ENCODE measurements around the gene GRM1. TPM values are rescaled to one million over a fixed set of nuclear protein-coding genes. Genes with fewer than 3 reads are reported as not detected.

Gene GRM1
- total and polyA plus RNA-seq, 9 of the 15 experiments (the other 6 are each of a cell fraction or from before 2014, with no cell fraction given): not detected

- DNase-seq (ENCODE audit: extremely low read depth in 1 of 4, low spot score in 3 of 4) (no peak), ATAC-seq (no peak), FAIRE-seq (no peak)
- intact Hi-C loops (cut with micrococcal nuclease) (no loop called here), in situ Hi-C loops (cut with MboI) (no loop called here)
- Histone ChIP-seq H3K27ac (ENCODE audit: extremely low read depth, low read depth, low read length) (no peak overlapping the region), H3K4me2 (ENCODE audit: insufficient read depth, low read length) (no peak overlapping the region), H3K9me1 (ENCODE audit: control insufficient read depth, insufficient read depth, low read length) (no peaks in the 10 kb centered on the region), H2AFZ (ENCODE audit: low read depth, low read length) (no peak overlapping the region), H3K79me2 (ENCODE audit: control insufficient read depth, insufficient read depth, low read length) (no peaks in the 10 kb centered on the region), H3K4me3 (no peak overlapping the region), H3K27me3 (ENCODE audit: control insufficient read depth in 2 of 2, insufficient read depth in 2 of 2, low read length in 2 of 2) (no peaks in the 10 kb centered on the region), H4K20me1 (replicated peaks; ENCODE audit: control insufficient read depth, insufficient read depth, low read length) (no peaks in the 10 kb centered on the region), H3K9ac (ENCODE audit: insufficient read depth in 1 of 2, low read depth in 2 of 2, low read length in 2 of 2) (no peak overlapping the region), H3K4me1 (replicated peaks in 1 of 2; ENCODE audit: control insufficient read depth in 2 of 2, insufficient read depth in 2 of 2, low read length in 2 of 2) (no peaks in the 10 kb centered on the region), H3K9me3 (replicated peaks; ENCODE audit: control insufficient read depth, insufficient read depth, low read depth, low read length) (no peaks in the 10 kb centered on the region), H3K36me3 (ENCODE audit: control insufficient read depth, insufficient read depth, low read length) (no peaks in the 10 kb centered on the region)
- WGBS (ENCODE audit: insufficient coverage, low coverage, missing lambda C conversion rate): 4% methylated on average over 2 of the region's 2 CpGs
- BruUV-seq (replicated peaks): no TSS peak
- CTCF ChIA-PET (ENCODE audit: low intra/inter-chr PET ratio): no interaction called here
- POLR2A ChIA-PET: interaction anchor here (0.6 kb wide), 1 partner anchor 162 kb away, joined by 3 read pairs; no protein-coding TSS in a partner anchor
- TF ChIP-seq ZNF780A (CRISPR knock-in tag; IDR thresholded peaks at IDR 0.05) (no peak), HLTF (IDR thresholded peaks at IDR 0.05) (no peak), MXI1 (IDR thresholded peaks at IDR 0.05; ENCODE audit: low read depth, low read length) (no peak), THAP7 (CRISPR knock-in tag; IDR thresholded peaks at IDR 0.05) (no peak), ZSCAN29 (IDR thresholded peaks at IDR 0.05) (no peak), ZNF644 (tag; IDR thresholded peaks at IDR 0.05; ENCODE audit: low read depth) (no peak), NFYB (IDR thresholded peaks at IDR 0.05; ENCODE audit: extremely low read depth, insufficient read length) (no peak), FOXP1 (CRISPR knock-in tag; IDR thresholded peaks at IDR 0.05) (no peak), MBD2 (IDR thresholded peaks at IDR 0.05; ENCODE audit: borderline replicate concordance, low read depth) (no peak), CREB3L1 (IDR thresholded peaks at IDR 0.05; ENCODE audit: borderline replicate concordance, low read depth) (no peak), ZNF316 (IDR thresholded peaks at IDR 0.05) (no peak), SPI1 (IDR thresholded peaks at IDR 0.05; ENCODE audit: borderline replicate concordance, low read depth, low read length) (no peak), MTF1 (CRISPR knock-in tag; IDR thresholded peaks at IDR 0.05; ENCODE audit: borderline replicate concordance) (no peak)
- TF ChIP-seq, protein P1, sequence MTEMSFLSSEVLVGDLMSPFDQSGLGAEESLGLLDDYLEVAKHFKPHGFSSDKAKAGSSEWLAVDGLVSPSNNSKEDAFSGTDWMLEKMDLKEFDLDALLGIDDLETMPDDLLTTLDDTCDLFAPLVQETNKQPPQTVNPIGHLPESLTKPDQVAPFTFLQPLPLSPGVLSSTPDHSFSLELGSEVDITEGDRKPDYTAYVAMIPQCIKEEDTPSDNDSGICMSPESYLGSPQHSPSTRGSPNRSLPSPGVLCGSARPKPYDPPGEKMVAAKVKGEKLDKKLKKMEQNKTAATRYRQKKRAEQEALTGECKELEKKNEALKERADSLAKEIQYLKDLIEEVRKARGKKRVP (CRISPR knock-in tag; IDR thresholded peaks at IDR 0.05): no peak
Observed at GRCh38 chr6:146190581-146190980, 161.7 kb downstream of the GRM1 start.
